Liver (tissue), 3 donors: ENCODE results near the gene CTSE.

Source experiments
- ATF3 ChIP-seq: IDR thresholded peaks from 2 replicates; pipeline ENCODE4 v1.6.1; 2016; ENCODE audit warnings: antibody characterized with exemption
- CTCF ChIP-seq: fragments of 150-350 bp; IDR thresholded peaks from 2 replicates; pipeline ENCODE4 v1.5.1; 2017; ENCODE audit warnings: improper control_type of control experiment, low read depth, low read length; ENCODE audit not compliant: missing input control
- HNF4G ChIP-seq: IDR thresholded peaks from 2 replicates; pipeline ENCODE4 v1.6.1; 2016; ENCODE audit warnings: antibody characterized with exemption
- MAX ChIP-seq: IDR thresholded peaks from 2 replicates; pipeline ENCODE4 v1.6.1; 2016; ENCODE audit warnings: antibody characterized with exemption
- RAD21 ChIP-seq, 2 donors: IDR thresholded peaks; 2 replicates each; pipeline ENCODE4 v1.6.1; 2016; ENCODE audit warnings: antibody characterized with exemption in 2 of 2, mild to moderate bottlenecking in 2 of 2
- REST ChIP-seq: IDR thresholded peaks from 2 replicates; pipeline ENCODE4 v1.6.1; 2016; ENCODE audit warnings: antibody characterized with exemption, mild to moderate bottlenecking
- TAF1 ChIP-seq: conservative IDR thresholded peaks from 2 replicates; pipeline ENCODE4 v1.6.1; 2016; ENCODE audit warnings: antibody characterized with exemption, mild to moderate bottlenecking
- ZBTB33 ChIP-seq: IDR thresholded peaks from 2 replicates; pipeline ENCODE4 v1.6.1; 2016; ENCODE audit warnings: antibody characterized with exemption
- donor health status: healthy.
- donor health status: healthy.

GRCh38 chr1:206000641-206001339 lies 22.9 kb downstream of the CTSE start:
- TF ChIP-seq CTCF (no peak), RAD21 (IDR thresholded peaks at IDR 0.05) (no peak), HNF4G (no peak), REST (no peak), ATF3 (no peak), TAF1 (no peak), MAX (no peak), ZBTB33 (no peak)
